Endothelial cell of umbilical vein (primary cell): ENCODE results near the gene SLC44A5. TPM values are rescaled to one million over a fixed set of nuclear protein-coding genes. Genes with fewer than 3 reads are reported as not detected.

Experiments used
- BruUV-seq: library from RNA; stranded (reverse); fragments of 400-500 nt; replicated peaks from 2 replicates; lab custom pipeline; 2021; lab: Mats Ljungman, UMichigan
- CTCF ChIA-PET: fragments of 300-600, 350-600 bp; sonication (Branson Sonifier 250); formaldehyde crosslinking; loops from one replicate; lab custom pipeline; 2021; ENCODE audit warnings: antibody characterized with exemption, inconsistent platforms; lab: Charles Lee
- POLR2A ChIA-PET: fragments of 300-600, 350-600 bp; sonication (Branson Sonifier 250); formaldehyde crosslinking; loops from one replicate; lab custom pipeline; 2021; ENCODE audit warnings: antibody characterized with exemption, inconsistent platforms; lab: Charles Lee
- DNase-seq: peaks from one replicate; pipeline ENCODE4 v3.0.0-alpha.2; 2011; ENCODE audit warnings: low read depth, low spot score
- FAIRE-seq: peaks from 2 replicates; lab custom pipeline; 2011; peaks lifted over from hg19 to GRCh38; lab: Jason Lieb, UNC
- H2AFZ ChIP-seq: 2 replicates; pipeline ENCODE4 v1.6.0; 2012; ENCODE audit warnings: low read depth, low read length, control low read depth, inconsistent platforms
- H3K27ac ChIP-seq: 2 replicates; pipeline ENCODE4 v1.5.1; 2011; ENCODE audit warnings: low read depth, mild to moderate bottlenecking, control low read depth, low read length, moderate library complexity; ENCODE audit not compliant: insufficient read depth
- H3K27me3 ChIP-seq, 2 experiments: 2 replicates each; pipeline versions ENCODE4 v1.6.0 to v1.6.1; 2011; ENCODE audit warnings: low read length in 2 of 2, mixed read lengths in 1 of 2; ENCODE audit not compliant: control insufficient read depth in 2 of 2, insufficient read depth in 2 of 2
- H3K36me3 ChIP-seq, 2 experiments: 2 replicates in 1 of 2; 3 replicates in 1 of 2; pipeline ENCODE4 v1.5.1; 2011; ENCODE audit warnings: low read length in 2 of 2, mild to moderate bottlenecking in 1 of 2, moderate library complexity in 1 of 2; ENCODE audit not compliant: control insufficient read depth in 2 of 2, insufficient read depth in 2 of 2; ENCODE audit errors: extremely low read depth in 1 of 2
- H3K4me1 ChIP-seq: 3 replicates; pipeline ENCODE4 v1.5.1; 2011; ENCODE audit warnings: mild to moderate bottlenecking, low read length; ENCODE audit not compliant: control insufficient read depth, insufficient read depth; ENCODE audit errors: extremely low read depth
- H3K4me2 ChIP-seq: 2 replicates; pipeline ENCODE4 v1.6.1; 2011; ENCODE audit warnings: low read length, control low read depth, mixed read lengths; ENCODE audit not compliant: insufficient read depth
- H3K4me3 ChIP-seq, 3 experiments: fragments of 200-600 bp in 1 of 3; sonication (generic), shearing (Covaris generic) in 1 of 3; replicated peaks in 1 of 3; 2 replicates each; pipeline ENCODE4 v1.5.1; 2011 to 2016; ENCODE audit warnings: control low read depth in 3 of 3, low read length in 3 of 3, mild to moderate bottlenecking in 2 of 3, inconsistent platforms in 1 of 3, low read depth in 1 of 3, moderate library complexity in 1 of 3; ENCODE audit not compliant: insufficient read depth in 1 of 3
- H3K79me2 ChIP-seq: 2 replicates; pipeline ENCODE4 v1.6.0; 2012; ENCODE audit warnings: low read length, inconsistent platforms; ENCODE audit not compliant: control insufficient read depth, insufficient read depth
- H3K9ac ChIP-seq: replicated peaks from 2 replicates; pipeline ENCODE3; 2011; ENCODE audit warnings: low read length, control low read depth; ENCODE audit not compliant: insufficient read depth; ENCODE audit errors: extremely low read depth
- H3K9me1 ChIP-seq: replicated peaks from 3 replicates; pipeline ENCODE4 v1.6.0; 2011; ENCODE audit warnings: mild to moderate bottlenecking, low read length; ENCODE audit not compliant: control insufficient read depth, insufficient read depth; ENCODE audit errors: extremely low read depth
- H3K9me3 ChIP-seq: replicated peaks from 2 replicates; pipeline ENCODE4 v1.5.1; 2012; ENCODE audit warnings: low read length, inconsistent platforms; ENCODE audit not compliant: control insufficient read depth, insufficient read depth
- H4K20me1 ChIP-seq: replicated peaks from 2 replicates; pipeline ENCODE3; 2011; ENCODE audit warnings: mild to moderate bottlenecking, low read length; ENCODE audit not compliant: control insufficient read depth, insufficient read depth; ENCODE audit errors: extremely low read depth
- CTCF ChIP-seq, 2 donors: IDR thresholded peaks; 1 replicate in 1 of 2; 2 replicates in 1 of 2; pipeline ENCODE4 v1.5.1; 2011; ENCODE audit warnings: low read length in 2 of 2, mild to moderate bottlenecking in 2 of 2, moderate library complexity in 2 of 2, control low read depth in 1 of 2, inconsistent platforms in 1 of 2, low read depth in 1 of 2; ENCODE audit not compliant: insufficient read depth in 1 of 2; ENCODE audit errors: extremely low read depth in 1 of 2
- EZH2 ChIP-seq: IDR thresholded peaks from 2 replicates; pipeline ENCODE4 v1.6.1; 2012; ENCODE audit warnings: borderline replicate concordance, low read depth, mild to moderate bottlenecking, moderate library complexity, low read length, inconsistent platforms; ENCODE audit not compliant: severe bottlenecking
- FOS ChIP-seq: IDR thresholded peaks from 2 replicates; pipeline ENCODE4 v1.6.1; 2011; ENCODE audit warnings: mild to moderate bottlenecking, low read length, moderate library complexity, borderline replicate concordance; ENCODE audit not compliant: insufficient read depth
- GATA2 ChIP-seq: IDR thresholded peaks from 2 replicates; pipeline ENCODE4 v1.7.0; 2011; ENCODE audit warnings: low read depth, mild to moderate bottlenecking, moderate library complexity, mixed read lengths, low read length; ENCODE audit not compliant: insufficient read length, insufficient read depth
- JUN ChIP-seq: IDR thresholded peaks from 2 replicates; pipeline ENCODE4 v1.6.1; 2011; ENCODE audit warnings: borderline replicate concordance, low read depth; ENCODE audit not compliant: insufficient read length, insufficient read depth
- MAX ChIP-seq: IDR thresholded peaks from 2 replicates; pipeline ENCODE4 v1.6.1; 2011; ENCODE audit not compliant: insufficient read depth, insufficient read length
- MYC ChIP-seq: IDR thresholded peaks from one replicate; pipeline ENCODE4 v1.6.1; 2011; ENCODE audit warnings: mild to moderate bottlenecking, low read depth, low read length
- POLR2A ChIP-seq: IDR thresholded peaks from 2 replicates; pipeline ENCODE4 v1.6.1; 2012; ENCODE audit warnings: low read depth, mild to moderate bottlenecking, control low read depth, low read length
- POLR2AphosphoS5 ChIP-seq: IDR thresholded peaks from 2 replicates; pipeline ENCODE4 v1.6.1; 2012; ENCODE audit warnings: low read depth, mild to moderate bottlenecking, control low read depth, low read length, moderate library complexity; ENCODE audit not compliant: insufficient read depth
- dilution Hi-C: fragments of 300-500 bp; cut with MboI; formaldehyde crosslinking; loops from one replicate; pipeline ENCODE4 v1.15.0; 2019; ENCODE audit warnings: low sequenced_read_pairs; ENCODE audit not compliant: extremely low pct_ligation_motif_present
- intact Hi-C: fragments of 100-400 bp; cut with micrococcal nuclease; formaldehyde crosslinking; loops from one replicate; pipeline ENCODE4 v1.10.0; 2022
- polyA plus RNA-seq, 4 experiments: library from polyadenylated mRNA; depleted of rRNA in 3 of 4; stranded (reverse) in 3 of 4; unstranded in 1 of 4; fragments of >200 nt; gene quantifications; 2 replicates each; pipeline versions ENCODE4 v1.2.1 to v1.2.3, GENCODE V29; 2011 to 2012; ENCODE audit warnings: missing spikeins in 1 of 4
- total RNA-seq: library from RNA; stranded (reverse); gene quantifications from 2 replicates; pipeline ENCODE4 v1.2.3, GENCODE V29; 2021

SLC44A5 gene
- total and polyA plus RNA-seq, 2 donors (not counting 3 experiments of a cell fraction or from before 2014, with no cell fraction given) = 1.6 to 3.2 TPM

GRCh38 chr1:75316230-75316629 is 294.7 kb downstream of the SLC44A5 start:
- no peak for TF ChIP-seq POLR2AphosphoS5
- no peak for TF ChIP-seq FOS
- TF ChIP-seq GATA2 = no peak
- no peak for TF ChIP-seq EZH2
- no peak for TF ChIP-seq MAX
- TF ChIP-seq MYC = no peak
- no peak for TF ChIP-seq JUN
- no peak for TF ChIP-seq POLR2A
- no peak for TF ChIP-seq CTCF (IDR thresholded peaks at IDR 0.05; ENCODE audit: extremely low read depth in 1 of 2, insufficient read depth in 1 of 2, low read depth in 1 of 2, low read length in 2 of 2)
- intact Hi-C loops = no loop called here
- Histone ChIP-seq H3K4me1 (no peaks in the 10 kb centered on the region), H3K27me3 (no peaks in the 10 kb centered on the region), H3K79me2 (no peaks in the 10 kb centered on the region), H4K20me1 (no peaks in the 10 kb centered on the region), H2AFZ (no peak overlapping the region), H3K27ac (no peak overlapping the region), H3K4me3 (no peak overlapping the region), H3K36me3 (no peaks in the 10 kb centered on the region), H3K9me1 (no peaks in the 10 kb centered on the region), H3K9me3 (no peaks in the 10 kb centered on the region), H3K4me2 (no peak overlapping the region), H3K9ac (no peak overlapping the region)
- ChIA-PET CTCF (interaction anchor here (1.3 to 1.9 kb wide), 2 partner anchors 11 to 17 kb away, joined by 3 to 4 read pairs; no protein-coding TSS in a partner anchor), POLR2A (no interaction called here)
- dilution Hi-C loops = no loop called here
- DNase-seq = no peak
- FAIRE-seq = no peak
- BruUV-seq = no TSS peak
